ENCODE measurements around the gene EFHB.

GRCh38 chr3:19938295-19938627 is 4.2 kb upstream of the EFHB start:
- no peak for TF ChIP-seq CTCF (IDR thresholded peaks at IDR 0.05)
- no peak for TF ChIP-seq ZFX (IDR thresholded peaks at IDR 0.05; ENCODE audit: borderline replicate concordance)

All from 22Rv1 (cell line).